Endodermal cell (in vitro differentiated cells): Measurements from ENCODE around the gene TOMM70. TPM values are rescaled to one million over a fixed set of nuclear protein-coding genes. Genes with fewer than 3 reads are reported as not detected.
"Not testable (repeated sequence)": the region's sequence is repeated elsewhere in the genome, so short reads cannot be mapped to it uniquely, and the experiment has no call there.

Experiments
- DNase-seq: peaks from one replicate; pipeline ENCODE4 v3.0.0-alpha.2; 2017
- H3K27ac ChIP-seq: 2 replicates; pipeline ENCODE4 v1.5.1; 2013; ENCODE audit warnings: mild to moderate bottlenecking, low read depth, low read length, moderate library complexity
- H3K27me3 ChIP-seq: 2 replicates; pipeline ENCODE4 v1.6.1; 2013; ENCODE audit warnings: mild to moderate bottlenecking, low read length, moderate library complexity; ENCODE audit not compliant: insufficient read depth, control insufficient read depth, poor library complexity, severe bottlenecking
- H3K36me3 ChIP-seq: 2 replicates; pipeline ENCODE4 v1.7.0; 2013; ENCODE audit warnings: mild to moderate bottlenecking, low read length, moderate library complexity; ENCODE audit not compliant: control insufficient read depth, insufficient read depth
- H3K4me1 ChIP-seq: one replicate; pipeline ENCODE4 v1.7.0; 2013; ENCODE audit warnings: low read length; ENCODE audit not compliant: control insufficient read depth, insufficient read depth
- H3K4me3 ChIP-seq: 2 replicates; pipeline ENCODE4 v1.5.1; 2013; ENCODE audit warnings: mild to moderate bottlenecking, low read length, moderate library complexity
- H3K9ac ChIP-seq: 2 replicates; pipeline ENCODE4 v1.6.1; 2013; ENCODE audit warnings: mild to moderate bottlenecking, low read length, moderate library complexity; ENCODE audit not compliant: poor library complexity, severe bottlenecking; ENCODE audit errors: extremely low read depth
- H3K9me3 ChIP-seq: 2 replicates; pipeline ENCODE4 v1.6.1; 2013; ENCODE audit warnings: mild to moderate bottlenecking, low read length, moderate library complexity; ENCODE audit not compliant: control insufficient read depth
- H3K27ac Mint-ChIP-seq: 2 replicates; pipeline ENCODE4 v1.8.0; 2020; ENCODE audit warnings: mixed read lengths
- H3K27me3 Mint-ChIP-seq: 2 replicates; pipeline ENCODE4 v1.8.0; 2021; ENCODE audit warnings: mild to moderate bottlenecking, mixed read lengths; ENCODE audit not compliant: insufficient read depth
- H3K36me3 Mint-ChIP-seq: 2 replicates; pipeline ENCODE4 v1.8.0; 2020; ENCODE audit warnings: low read depth, mixed read lengths
- H3K4me1 Mint-ChIP-seq: 2 replicates; pipeline ENCODE4 v1.8.0; 2020; ENCODE audit warnings: mixed read lengths
- H3K4me3 Mint-ChIP-seq: 2 replicates; pipeline ENCODE4 v1.8.0; 2020; ENCODE audit warnings: mild to moderate bottlenecking, moderate library complexity, mixed read lengths
- H3K9me3 Mint-ChIP-seq: 2 replicates; pipeline ENCODE4 v1.8.0; 2020; ENCODE audit warnings: mild to moderate bottlenecking, mixed read lengths
- CTCF ChIP-seq: fragments of 200-600 bp; sonication (generic); conservative IDR thresholded peaks from 2 replicates; pipeline ENCODE4 v1.5.0; 2021; ENCODE audit warnings: antibody characterized with exemption, mild to moderate bottlenecking
- WGBS, 2 experiments: methylation state at CpG; one replicate each; pipeline versions ENCODE4 v1.1.5 to v1.1.7; 2013; ENCODE audit warnings: missing lambda C conversion rate in 2 of 2, mixed read lengths in 1 of 2; ENCODE audit not compliant: insufficient coverage in 1 of 2, insufficient read length in 1 of 2; 5-methylcytosine and 5-hydroxymethylcytosine counted together
- total RNA-seq, 2 donors: library from RNA; stranded (reverse); fragmentation: NEBNext Ultra II Directional in 1 of 2; extraction: Animal tissue kit (Norgen Biotek cat#: 25700) in 1 of 2; gene quantifications; 2 replicates in 1 of 2; 3 replicates in 1 of 2; pipeline ENCODE4 v1.2.1, GENCODE V29; 2021

Gene TOMM70
- total RNA-seq, 2 donors from 2014 or later = 36.0 to 43.6 TPM

GRCh38 chr3:100354850-100355249, 46.0 kb downstream of the TOMM70 start:
- no peak for DNase-seq
- Histone ChIP-seq H3K27me3 (no peaks in the 10 kb centered on the region), H3K9me3 (peaks cover 3% of the 10 kb centered on the region), H3K4me3 (no peak overlapping the region), H3K36me3 (peaks cover 40% of the 10 kb centered on the region), H3K9ac (no peak overlapping the region), H3K4me1 (no peaks in the 10 kb centered on the region), H3K27ac (no peak overlapping the region)
- H3K36me3 Mint-ChIP-seq = peaks cover 61% of the 10 kb centered on the region
- 99 to 100% methylated on average over 2 to 3 of the region's 3 CpGs for WGBS, 2 experiments
- H3K9me3 Mint-ChIP-seq = peaks cover 10% of the 10 kb centered on the region
- no peaks in the 10 kb centered on the region for H3K27me3 Mint-ChIP-seq
- H3K4me1 Mint-ChIP-seq = no peaks in the 10 kb centered on the region
- no peak for TF ChIP-seq CTCF
- H3K4me3 Mint-ChIP-seq = no peak overlapping the region
- no peak overlapping the region for H3K27ac Mint-ChIP-seq

- Histone ChIP-seq H3K36me3 (peaks cover 53% of the 10 kb centered on the region), H3K4me3 (no peak overlapping the region), H3K9me3 (peaks cover 3% of the 10 kb centered on the region), H3K27ac (no peak overlapping the region), H3K27me3 (no peaks in the 10 kb centered on the region), H3K4me1 (no peaks in the 10 kb centered on the region), H3K9ac (no peak overlapping the region)
- 88 to 94% methylated on average over 2 to 10 of the region's 10 CpGs for WGBS, 2 experiments
- H3K4me1 Mint-ChIP-seq = peaks cover 4% of the 10 kb centered on the region
- no peak for DNase-seq
- H3K27ac Mint-ChIP-seq = no peak overlapping the region
- TF ChIP-seq CTCF = no peak
- no peaks in the 10 kb centered on the region for H3K27me3 Mint-ChIP-seq
- H3K9me3 Mint-ChIP-seq = peaks cover 10% of the 10 kb centered on the region
- H3K36me3 Mint-ChIP-seq = peaks cover 71% of the 10 kb centered on the region
- H3K4me3 Mint-ChIP-seq = no peak overlapping the region
Observed at GRCh38 chr3:100352296-100353231, 48.3 kb downstream of the TOMM70 start.

GRCh38 chr3:100351770-100352169, 49.1 kb downstream of the TOMM70 start:
- not testable (repeated sequence) for H3K4me3 Mint-ChIP-seq, H3K9me3 Mint-ChIP-seq, DNase-seq, H3K4me1 Mint-ChIP-seq, H3K4me3 ChIP-seq, H3K9ac ChIP-seq, H3K27me3 Mint-ChIP-seq, H3K4me1 ChIP-seq, H3K27ac Mint-ChIP-seq, H3K27ac ChIP-seq, H3K9me3 ChIP-seq, H3K27me3 ChIP-seq
- peaks cover 74% of the 10 kb centered on the region for H3K36me3 Mint-ChIP-seq
- no CpG with 5 or more reads among the region's 2 CpGs for WGBS, 2 experiments
- peaks cover 53% of the 10 kb centered on the region for H3K36me3 ChIP-seq
